HepG2 (cell line): ENCODE results near the gene ZNF320. TPM values are rescaled to one million over a fixed set of nuclear protein-coding genes. Genes with fewer than 3 reads are reported as not detected.
A peak's percentile ranks its signal among the peaks of the same experiment; 100 is the strongest.
"Not testable (repeated sequence)": the region's sequence is repeated elsewhere in the genome, so short reads cannot be mapped to it uniquely, and the experiment has no call there.

Experiments used
- ATAC-seq: fragments of 200-7000 bp; cut with Tn5 transposase; 3 replicates; pipeline ENCODE4 v1.9.1; 2020; ENCODE audit warnings: mild to moderate bottlenecking, moderate library complexity
- BruUV-seq: library from RNA; stranded (reverse); fragments of 400-500 nt; replicated peaks from 2 replicates; lab custom pipeline; 2021; lab: Mats Ljungman, UMichigan
- CTCF ChIA-PET: fragments of 300-600 bp; formaldehyde crosslinking; extraction: SDS; loops from one replicate; lab custom pipeline; 2021; ENCODE audit warnings: low total read pairs, inconsistent platforms, low intra/inter-chr PET ratio; lab: Yijun Ruan, JAX
- POLR2A ChIA-PET: fragments of 350-600 bp; sonication (Branson Sonifier 250); formaldehyde crosslinking; loops from one replicate; lab custom pipeline; 2020; ENCODE audit warnings: antibody characterized with exemption, inconsistent platforms; lab: Yijun Ruan, JAX
- DNase-seq: peaks from one replicate; pipeline ENCODE4 v3.0.0-alpha.2; 2015; ENCODE audit warnings: low spot score
- FAIRE-seq: peaks from 3 replicates; lab custom pipeline; 2011; peaks lifted over from hg19 to GRCh38; lab: Jason Lieb, UNC
- H2AFZ ChIP-seq: one replicate; pipeline ENCODE4 v1.6.1; 2011; ENCODE audit warnings: low read length, inconsistent platforms
- H3K27ac ChIP-seq: fragments of 300-600 bp; 3 replicates; pipeline ENCODE4 v1.8.0; 2011; ENCODE audit warnings: mixed run types, mild to moderate bottlenecking, mixed read lengths, low read length, inconsistent platforms; ENCODE audit not compliant: insufficient read depth; ENCODE audit errors: extremely low read length
- H3K27me3 ChIP-seq, 2 experiments: fragments of 200-600 bp in 1 of 2; 2 replicates in 1 of 2; 3 replicates in 1 of 2; pipeline versions ENCODE4 v1.6.0 to v1.8.0; 2011; ENCODE audit warnings: low read length in 2 of 2, mild to moderate bottlenecking in 2 of 2, moderate library complexity in 2 of 2, inconsistent platforms in 1 of 2; ENCODE audit not compliant: insufficient read depth in 2 of 2, control insufficient read depth in 1 of 2
- H3K36me3 ChIP-seq, 2 experiments: fragments of 200-600 bp in 1 of 2; replicated peaks in 1 of 2; 2 replicates in 1 of 2; 3 replicates in 1 of 2; pipeline versions ENCODE4 v1.5.1 to v1.8.0; 2011; ENCODE audit warnings: low read length in 2 of 2, inconsistent platforms in 1 of 2; ENCODE audit not compliant: insufficient read depth in 2 of 2, control insufficient read depth in 1 of 2
- H3K4me1 ChIP-seq: 2 replicates; pipeline ENCODE4 v1.5.1; 2012; ENCODE audit warnings: low read length, inconsistent platforms; ENCODE audit not compliant: insufficient read depth
- H3K4me2 ChIP-seq: 2 replicates; pipeline ENCODE4 v1.6.0; 2011; ENCODE audit warnings: low read depth, low read length, inconsistent platforms
- H3K4me3 ChIP-seq, 3 experiments: fragments of 200-600 bp in 1 of 3; sonication (generic), shearing (Covaris generic) in 1 of 3; replicated peaks in 1 of 3; 2 replicates each; pipeline ENCODE4 v1.5.1; 2011 to 2016; ENCODE audit warnings: low read length in 3 of 3, inconsistent platforms in 2 of 3, low read depth in 2 of 3, mild to moderate bottlenecking in 2 of 3, control low read depth in 1 of 3, mixed read lengths in 1 of 3; ENCODE audit not compliant: insufficient read depth in 1 of 3
- H3K79me2 ChIP-seq: one replicate; pipeline ENCODE4 v1.6.1; 2011; ENCODE audit warnings: low read length, inconsistent platforms; ENCODE audit not compliant: insufficient read depth
- H3K9ac ChIP-seq: 2 replicates; pipeline ENCODE4 v1.6.0; 2011; ENCODE audit warnings: mild to moderate bottlenecking, low read depth, low read length, inconsistent platforms; ENCODE audit not compliant: insufficient read depth
- H3K9me3 ChIP-seq: 2 replicates; pipeline ENCODE4 v1.5.1; 2012; ENCODE audit warnings: mild to moderate bottlenecking, low read length
- H4K20me1 ChIP-seq: 2 replicates; pipeline ENCODE4 v1.6.0; 2011; ENCODE audit warnings: inconsistent platforms, mild to moderate bottlenecking, low read length, moderate library complexity; ENCODE audit not compliant: insufficient read depth
- EEA1 ChIP-seq: sonication (generic); formaldehyde crosslinking; IDR thresholded peaks from 2 replicates; pipeline ENCODE4 v1.5.1; 2020; ENCODE audit warnings: mild to moderate bottlenecking, missing genetic modification reagents, borderline replicate concordance
- ERF ChIP-seq: IDR thresholded peaks from 2 replicates; pipeline ENCODE4 v1.6.1; 2018; ENCODE audit warnings: missing biosample characterization, missing genetic modification reagents
- KMT2A ChIP-seq: sonication (generic); formaldehyde crosslinking; IDR thresholded peaks from 2 replicates; pipeline ENCODE4 v1.4.0; 2020; ENCODE audit warnings: missing genetic modification reagents
- ZNF788 ChIP-seq: sonication (generic); formaldehyde crosslinking; IDR thresholded peaks from 2 replicates; pipeline ENCODE4 v1.5.0; 2020; ENCODE audit warnings: mild to moderate bottlenecking, missing genetic modification reagents, borderline replicate concordance
- WGBS: methylation state at CpG from one replicate; pipeline ENCODE4 v1.1.6; 2017; ENCODE audit warnings: low lambda C conversion rate; 5-methylcytosine and 5-hydroxymethylcytosine counted together
- in situ Hi-C: cut with HindIII; loops from 2 replicates; pipeline ENCODE4 v1.10.0; 2017; ENCODE audit warnings: low pct_unique_long_range_greater_than_20kb; ENCODE audit not compliant: extremely low pct_ligation_motif_present
- intact Hi-C: fragments of 100-400 bp; cut with micrococcal nuclease; formaldehyde crosslinking; loops from one replicate; pipeline ENCODE4 v1.10.0; 2022; ENCODE audit not compliant: unreplicated experiment
- polyA plus RNA-seq, 8 experiments: library from polyadenylated mRNA; depleted of rRNA in 3 of 8; stranded (reverse) in 7 of 8; unstranded in 1 of 8; fragments of >200 nt; fragmentation: Illumina TruSeq in 4 of 8; extraction: Trizol in 4 of 8; gene quantifications; 2 replicates each; pipeline versions ENCODE4 v1.2.1 to v1.2.3, GENCODE V29; 2011 to 2016; ENCODE audit warnings: low read depth in 4 of 8, missing spikeins in 1 of 8, mixed read lengths in 1 of 8; ENCODE audit not compliant: insufficient read depth in 1 of 8
- small RNA-seq, 3 experiments: library from RNA; depleted of rRNA; stranded (forward); fragments of <200 nt; gene quantifications; one replicate each; pipeline ENCODE3, GENCODE V24; 2012; ENCODE audit warnings: low read depth in 2 of 3, low replicate concordance in 1 of 3; ENCODE audit not compliant: insufficient read length in 3 of 3, insufficient read depth in 2 of 3
- total RNA-seq, 5 experiments: library from RNA; depleted of rRNA; stranded (reverse); fragments of >200 nt; fragmentation: Illumina TruSeq; extraction: Trizol; gene quantifications; 2 replicates each; pipeline ENCODE4 v1.2.3, GENCODE V29; 2016; ENCODE audit warnings: low read depth in 1 of 5
- TF ChIP-seq, protein P1 (sequence below): IDR thresholded peaks from 2 replicates; pipeline ENCODE4 v1.6.1; 2016; ENCODE audit warnings: missing compliant biosample characterization, missing genetic modification reagents, borderline replicate concordance

ZNF320 gene
- total and polyA plus RNA-seq, 2 of the 13 experiments (the other 11 are each of a cell fraction or from before 2014, with no cell fraction given): 0.49 TPM; not detected in 1

DNA sequence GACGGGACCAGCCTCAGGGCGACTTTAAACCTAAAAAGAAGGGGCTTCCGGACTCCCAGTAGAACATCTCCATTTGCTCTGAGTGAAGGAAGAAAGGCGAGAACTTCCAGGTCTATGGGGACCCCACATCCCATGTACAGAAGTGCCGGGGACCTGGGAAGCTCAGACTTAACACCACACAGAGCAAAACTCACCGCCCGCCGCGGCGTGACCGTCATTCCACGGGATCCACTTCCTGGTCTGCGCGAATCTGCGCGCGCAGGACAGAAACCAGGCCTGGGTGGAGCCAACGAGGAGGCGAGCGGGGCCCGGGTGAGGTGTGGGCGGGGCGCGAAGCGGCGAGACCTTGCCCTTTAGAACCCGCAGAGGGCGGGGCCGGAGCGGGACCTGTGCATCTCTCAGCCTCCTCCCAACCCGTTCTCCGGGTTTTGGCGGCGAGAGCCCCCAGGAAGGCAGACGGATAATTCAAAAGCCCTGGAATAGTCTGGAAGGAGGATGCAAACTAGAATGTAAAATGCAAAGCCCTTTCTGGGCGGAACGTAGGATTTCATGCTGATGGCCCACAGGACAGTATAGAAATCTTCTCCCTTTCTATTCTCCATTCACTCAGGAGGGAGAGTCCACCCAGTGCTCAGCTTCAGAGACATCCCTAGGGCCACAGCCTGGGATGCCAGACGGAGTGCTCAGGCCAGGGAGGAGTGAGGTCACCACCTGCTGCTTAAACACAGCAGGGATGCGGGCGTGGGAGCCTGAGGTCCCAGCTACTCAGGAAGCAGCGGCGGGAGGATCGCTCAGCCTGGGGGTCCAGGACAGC lies 39.9 kb downstream of the ZNF320 start, which contains the start of gene ZNF468 (continued):
- TF ChIP-seq, protein P1, sequence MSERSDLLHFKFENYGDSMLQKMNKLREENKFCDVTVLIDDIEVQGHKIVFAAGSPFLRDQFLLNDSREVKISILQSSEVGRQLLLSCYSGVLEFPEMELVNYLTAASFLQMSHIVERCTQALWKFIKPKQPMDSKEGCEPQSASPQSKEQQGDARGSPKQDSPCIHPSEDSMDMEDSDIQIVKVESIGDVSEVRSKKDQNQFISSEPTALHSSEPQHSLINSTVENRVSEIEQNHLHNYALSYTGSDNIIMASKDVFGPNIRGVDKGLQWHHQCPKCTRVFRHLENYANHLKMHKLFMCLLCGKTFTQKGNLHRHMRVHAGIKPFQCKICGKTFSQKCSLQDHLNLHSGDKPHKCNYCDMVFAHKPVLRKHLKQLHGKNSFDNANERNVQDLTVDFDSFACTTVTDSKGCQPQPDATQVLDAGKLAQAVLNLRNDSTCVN (CRISPR knock-in tag): peak; percentile 36; the same call in 1 of the 2 replicates
- TF ChIP-seq ERF (0 out of 2 replicates have a peak, but pooled peaks have one; percentile 27), ZNF788 (peak; percentile 58; the same call in 1 of the 2 replicates), KMT2A (CRISPR knock-in tag) (peak; percentile 63; the same call in 1 of the 2 replicates)

DNA sequence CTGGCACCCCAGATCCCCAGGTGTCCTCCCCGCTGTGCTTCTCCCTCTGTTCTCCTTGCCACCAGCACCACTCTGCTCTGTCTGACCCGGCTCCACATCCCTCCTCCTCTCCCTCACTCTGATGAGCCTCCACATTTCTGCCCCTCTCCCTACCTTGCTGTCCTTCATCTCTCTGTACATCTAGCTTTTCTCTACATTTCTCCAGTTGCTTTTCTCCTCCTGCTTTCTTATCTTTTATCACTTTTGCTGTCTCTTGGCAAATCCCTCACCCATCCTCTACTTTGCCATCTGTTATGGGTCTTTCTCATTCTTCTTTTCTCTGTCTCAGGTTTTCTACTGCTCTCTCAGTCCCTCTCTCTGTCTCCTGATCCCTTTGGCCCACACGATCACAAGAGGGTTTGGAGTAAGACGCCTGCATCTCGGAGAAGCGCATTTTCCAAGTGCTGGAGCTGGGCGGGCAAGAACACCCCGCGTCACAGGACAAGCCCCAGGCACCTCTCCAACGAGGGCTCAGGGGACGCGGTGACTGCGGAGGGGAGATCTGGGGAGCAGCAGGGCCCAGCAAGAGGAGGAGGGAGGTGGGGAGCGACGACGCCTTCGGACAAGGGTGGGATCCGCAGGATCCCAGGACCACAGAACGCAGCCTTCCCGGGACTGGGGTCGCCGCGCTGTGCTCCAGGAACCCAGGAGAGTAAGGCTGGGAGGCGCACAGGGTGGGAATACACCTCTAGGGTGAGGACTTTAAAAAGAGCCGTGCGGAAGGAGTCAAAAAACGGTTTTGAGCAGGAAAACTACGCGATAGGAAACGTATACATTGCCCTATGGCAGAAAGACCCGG lies 40.7 kb downstream of the ZNF320 start:
- H4K20me1 ChIP-seq, H3K4me1 ChIP-seq, H3K27me3 ChIP-seq, CTCF ChIA-PET, intact Hi-C loops, H2AFZ ChIP-seq, POLR2A ChIA-PET, H3K9me3 ChIP-seq, FAIRE-seq, DNase-seq, in situ Hi-C loops, H3K79me2 ChIP-seq: not testable (repeated sequence)
- H3K36me3 ChIP-seq: peaks cover 3 to 12% of the 10 kb centered on the region in 2 experiments; a peak in 4 of 5 replicates
- H3K4me3 ChIP-seq: peak overlapping the region; percentile 75 to 83 (median 80); a peak in 5 of 6 replicates
- peak; percentile 78 for ATAC-seq
- TSS peak; percentile 78 for BruUV-seq
- 0 out of 2 replicates have a peak, but pooled peaks have one; percentile 20 for TF ChIP-seq EEA1 (CRISPR knock-in tag)
- WGBS: 7% methylated on average over 25 of the region's 31 CpGs
- peak overlapping the region; percentile 57 for H3K4me2 ChIP-seq
- H3K27ac ChIP-seq: peak overlapping the region; percentile 57
- peak overlapping the region; percentile 75 for H3K9ac ChIP-seq

Small RNA genes within 50 kb of the gene (small RNA-seq; reads per million reads assigned to genes)
- gene ZNF320: 0 reads per million in 3 experiments

Other genes starting within 250 kb of the ZNF320 start
- 4.1 and 9.9 TPM in 2 replicates for gene ZNF611, start 162.6 kb downstream of the ZNF320 start, total RNA-seq (2016; rRNA removed; fragmentation: Illumina TruSeq; extraction: Trizol)
- 2.4 and 2.7 TPM in 2 replicates for gene ZNF611, start 162.6 kb downstream of the ZNF320 start, polyA plus RNA-seq (2011; rRNA removed)
- gene ZNF600, start 110.8 kb downstream of the ZNF320 start, total RNA-seq (2016; rRNA removed; fragmentation: Illumina TruSeq; extraction: Trizol): 14.5 and 16.4 TPM in 2 replicates
- gene ZNF600, start 110.8 kb downstream of the ZNF320 start, polyA plus RNA-seq (2011; rRNA removed): 15.0 and 16.7 TPM in 2 replicates
- gene ZNF28, start 76.0 kb downstream of the ZNF320 start, total RNA-seq (2016; rRNA removed; fragmentation: Illumina TruSeq; extraction: Trizol): 16.0 and 20.0 TPM in 2 replicates
- 5.0 and 5.9 TPM in 2 replicates for gene ZNF28, start 76.0 kb downstream of the ZNF320 start, polyA plus RNA-seq (2011; rRNA removed)
- 19.7 and 31.0 TPM in 2 replicates for gene ZNF468, start 40.0 kb downstream of the ZNF320 start, total RNA-seq (2016; rRNA removed; fragmentation: Illumina TruSeq; extraction: Trizol)
- 8.0 and 9.4 TPM in 2 replicates for gene ZNF468, start 40.0 kb downstream of the ZNF320 start, polyA plus RNA-seq (2011; rRNA removed)
- gene ZNF888, start 25.8 kb upstream of the ZNF320 start, total RNA-seq (2016; rRNA removed; fragmentation: Illumina TruSeq; extraction: Trizol): 7.6 and 10.4 TPM in 2 replicates
- 1.7 TPM in 2 replicates for gene ZNF888, start 25.8 kb upstream of the ZNF320 start, polyA plus RNA-seq (2011; rRNA removed)
- 14.1 and 23.1 TPM in 2 replicates for gene ZNF816, start 65.2 kb upstream of the ZNF320 start, total RNA-seq (2016; rRNA removed; fragmentation: Illumina TruSeq; extraction: Trizol)
- 5.2 and 6.5 TPM in 2 replicates for gene ZNF816, start 65.2 kb upstream of the ZNF320 start, polyA plus RNA-seq (2011; rRNA removed)
- gene ERVV-1, start 116.3 kb upstream of the ZNF320 start, total RNA-seq (2016; rRNA removed; fragmentation: Illumina TruSeq; extraction: Trizol): not detected in 2 replicates
- not detected in 2 replicates for gene ERVV-1, start 116.3 kb upstream of the ZNF320 start, polyA plus RNA-seq (2011; rRNA removed)
- gene ERVV-2, start 147.1 kb upstream of the ZNF320 start, total RNA-seq (2016; rRNA removed; fragmentation: Illumina TruSeq; extraction: Trizol): not detected in 2 replicates
- 0.03 TPM in 1 of 2 replicates, not detected in the other for gene ERVV-2, start 147.1 kb upstream of the ZNF320 start, polyA plus RNA-seq (2011; rRNA removed)
- gene ZNF160, start 205.8 kb upstream of the ZNF320 start, total RNA-seq (2016; rRNA removed; fragmentation: Illumina TruSeq; extraction: Trizol): 12.1 and 14.5 TPM in 2 replicates
- gene ZNF160, start 205.8 kb upstream of the ZNF320 start, polyA plus RNA-seq (2011; rRNA removed): 8.1 and 8.4 TPM in 2 replicates
- gene ZNF415, start 235.3 kb upstream of the ZNF320 start, total RNA-seq (2016; rRNA removed; fragmentation: Illumina TruSeq; extraction: Trizol): 0.15 and 0.29 TPM in 2 replicates
- 0.17 and 0.38 TPM in 2 replicates for gene ZNF415, start 235.3 kb upstream of the ZNF320 start, polyA plus RNA-seq (2011; rRNA removed)